AG04450 (cell line): Measurements from ENCODE around the gene SH2D6. TPM values are rescaled to one million over a fixed set of nuclear protein-coding genes. Genes with fewer than 3 reads are reported as not detected.
A peak's percentile ranks its signal among the peaks of the same experiment; 100 is the strongest.
"Not testable (repeated sequence)": the region's sequence is repeated elsewhere in the genome, so short reads cannot be mapped to it uniquely, and the experiment has no call there.

ENCODE experiments used
- CTCF ChIA-PET: fragments of 300-600, 350-600 bp; formaldehyde crosslinking; extraction: SDS; loops from one replicate; lab custom pipeline; 2022; ENCODE audit warnings: antibody characterized with exemption, inconsistent platforms; lab: Charles Lee
- POLR2A ChIA-PET: fragments of 350-600 bp; formaldehyde crosslinking; extraction: SDS; loops from one replicate; lab custom pipeline; 2021; ENCODE audit warnings: antibody characterized with exemption, inconsistent platforms; lab: Yijun Ruan, JAX
- DNase-seq: peaks from one replicate; pipeline ENCODE4 v3.0.0-alpha.2; 2011; ENCODE audit warnings: low read depth, low spot score
- H3K27ac ChIP-seq: one replicate; pipeline ENCODE4 v1.5.1; 2012; ENCODE audit warnings: low read depth, low read length, control low read depth
- H3K27me3 ChIP-seq: one replicate; pipeline ENCODE4 v1.6.0; 2012; ENCODE audit warnings: low read length; ENCODE audit not compliant: control insufficient read depth, insufficient read depth
- H3K4me3 ChIP-seq: 2 replicates; pipeline ENCODE4 v1.5.1; 2011; ENCODE audit warnings: mild to moderate bottlenecking, low read depth, low read length, control low read depth
- H3K9me3 ChIP-seq: 2 replicates; pipeline ENCODE4 v1.5.1; 2012; ENCODE audit warnings: low read length; ENCODE audit not compliant: control insufficient read depth, insufficient read depth
- CTCF ChIP-seq: IDR thresholded peaks from 2 replicates; pipeline ENCODE4 v1.5.1; 2011; ENCODE audit warnings: low read depth, low read length, control low read depth, inconsistent platforms
- polyA plus RNA-seq: library from polyadenylated mRNA; depleted of rRNA; stranded (reverse); fragments of >200 nt; gene quantifications from 2 replicates; pipeline ENCODE4 v1.2.3, GENCODE V29; 2011

The SH2D6 gene
- polyA plus RNA-seq, 1 experiment = 0.10 TPM

DNA sequence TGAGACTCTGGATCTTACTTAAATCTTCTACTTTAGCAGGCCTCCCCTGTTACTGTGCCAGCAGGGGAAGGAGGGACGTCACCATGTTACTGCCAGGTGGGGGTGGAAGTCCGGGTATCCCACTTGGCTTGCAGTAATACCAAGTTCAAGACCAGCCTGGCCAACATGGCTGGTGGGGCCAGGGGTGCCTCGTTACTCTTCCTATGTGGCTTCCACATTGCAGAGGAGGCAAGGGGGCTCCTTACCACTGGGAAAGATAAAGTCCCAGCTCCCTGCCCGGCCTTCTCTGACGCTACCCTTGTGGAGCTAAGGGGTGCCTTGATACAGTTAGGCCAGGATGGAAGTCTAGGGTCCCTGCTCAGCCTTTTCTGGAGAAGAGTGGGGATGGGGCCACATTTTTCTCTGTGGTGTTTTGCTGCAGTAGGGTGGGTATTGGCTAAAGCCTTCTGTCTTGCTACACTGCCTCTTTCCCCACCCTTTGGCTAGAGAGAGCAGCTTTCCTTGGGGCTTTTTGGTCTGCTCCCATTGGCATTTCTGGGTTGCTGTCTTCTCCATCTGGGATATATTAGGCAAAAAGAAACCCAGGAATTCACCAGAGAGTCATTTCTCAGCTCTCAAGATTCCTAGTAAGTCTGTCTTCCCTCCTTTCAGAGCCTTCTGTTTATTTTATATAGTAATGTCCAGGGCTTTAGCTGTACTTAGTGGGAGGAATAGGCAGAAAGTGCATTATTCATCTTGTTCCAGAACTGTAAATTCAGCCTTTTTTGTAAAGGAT, 42.0 kb upstream of the SH2D6 start:
- Histone ChIP-seq H3K4me3 (no peak overlapping the region), H3K9me3 (peaks cover 4% of the 10 kb centered on the region), H3K27ac (peak overlapping the region; percentile 52), H3K27me3 (no peaks in the 10 kb centered on the region)
- POLR2A ChIA-PET = interaction anchor here (0.5 to 0.7 kb wide), 2 partner anchors 130 to 140 kb away, joined by 3 read pairs; no protein-coding TSS in a partner anchor
- CTCF ChIA-PET = no interaction called here
- TF ChIP-seq CTCF = no peak
- DNase-seq = peak; percentile 24

DNA sequence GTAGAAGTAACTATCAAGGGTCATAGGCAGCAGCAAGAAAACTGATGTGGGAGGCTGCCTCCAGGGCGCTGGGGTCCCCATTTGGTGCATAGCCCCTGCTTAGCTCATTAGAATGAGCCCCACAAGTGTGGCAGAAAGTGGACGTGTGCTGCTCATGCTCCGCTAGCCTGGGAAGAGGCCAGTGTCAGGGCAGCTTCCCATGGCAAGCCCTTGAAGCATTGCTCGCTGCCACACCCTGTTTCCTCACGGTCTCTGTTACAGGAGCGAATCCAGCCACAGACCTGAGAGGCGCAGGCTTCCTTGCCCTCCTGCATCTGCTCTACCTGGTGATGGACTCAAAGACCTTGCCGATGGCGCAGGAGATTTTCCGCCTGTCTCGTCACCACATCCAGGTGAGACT, 41.4 kb upstream of the SH2D6 start:
- CTCF ChIA-PET = no interaction called here
- H3K9me3 ChIP-seq = peaks cover 4% of the 10 kb centered on the region

DNA sequence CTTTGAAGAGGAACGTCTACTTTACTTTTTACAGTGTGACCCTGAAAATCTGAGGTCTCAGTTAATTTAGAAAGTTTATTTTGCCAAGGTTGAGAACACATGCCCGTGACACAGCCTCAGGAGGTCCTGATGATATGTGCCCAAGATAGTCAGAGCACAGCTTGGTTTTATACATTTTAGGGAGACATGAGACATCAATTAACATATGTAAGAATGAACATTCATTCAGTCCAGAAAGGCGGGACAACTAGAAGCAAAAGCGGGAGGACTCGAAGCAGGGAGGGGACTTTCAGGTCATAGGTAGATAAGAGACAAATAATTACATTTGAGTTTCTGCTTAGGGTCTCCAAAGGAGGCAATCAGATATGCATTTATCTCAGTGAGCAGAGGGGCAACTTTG, 40.3 kb upstream of the SH2D6 start:
- ChIA-PET POLR2A (no interaction called here), CTCF (no interaction called here)
- no peak for TF ChIP-seq CTCF
- Histone ChIP-seq H3K9me3 (peaks cover 4% of the 10 kb centered on the region), H3K4me3 (no peak overlapping the region), H3K27me3 (no peaks in the 10 kb centered on the region), H3K27ac (no peak overlapping the region)
- no peak for DNase-seq

More for the DNA sequence above, 41.4 kb upstream of the SH2D6 start:
- POLR2A ChIA-PET = interaction anchor here (0.5 to 0.7 kb wide), 2 partner anchors 130 to 140 kb away, joined by 3 read pairs; no protein-coding TSS in a partner anchor
- H3K27me3 ChIP-seq = no peaks in the 10 kb centered on the region
- no peak overlapping the region for H3K4me3 ChIP-seq
- H3K27ac ChIP-seq = no peak overlapping the region
- no peak for TF ChIP-seq CTCF
- DNase-seq = no peak

GRCh38 chr2:85380048-85380447, 38.5 kb upstream of the SH2D6 start:
- peaks cover 4% of the 10 kb centered on the region for H3K9me3 ChIP-seq
- no peak overlapping the region for H3K27ac ChIP-seq
- no peak overlapping the region for H3K4me3 ChIP-seq
- CTCF ChIA-PET = no interaction called here
- TF ChIP-seq CTCF = no peak
- H3K27me3 ChIP-seq = no peaks in the 10 kb centered on the region
- POLR2A ChIA-PET = no interaction called here
- no peak for DNase-seq

DNA sequence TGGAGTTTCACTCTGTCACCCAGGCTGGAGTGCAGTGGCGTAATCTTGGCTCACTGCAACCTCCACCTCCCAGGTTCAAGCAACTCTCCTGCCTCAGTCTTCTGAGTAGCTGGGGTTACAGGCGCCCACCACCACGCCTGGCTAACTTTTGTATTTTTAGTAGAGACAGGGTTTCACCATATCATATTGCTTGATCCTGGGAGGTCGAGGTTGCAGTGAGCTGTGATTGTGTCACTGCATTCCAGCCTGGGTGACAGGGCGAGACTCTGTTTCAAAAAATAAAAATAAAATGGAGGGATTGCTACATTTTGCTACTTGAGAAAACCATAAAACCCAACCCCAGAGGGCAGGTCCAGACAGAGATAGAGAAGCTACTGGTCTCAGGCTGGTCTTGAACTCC, 35.4 kb upstream of the SH2D6 start:
- not testable (repeated sequence) for DNase-seq, H3K4me3 ChIP-seq, H3K9me3 ChIP-seq, H3K27me3 ChIP-seq, H3K27ac ChIP-seq
- ChIA-PET POLR2A (interaction anchor here (0.6 to 1.8 kb wide), 2 partner anchors 29 to 169 kb away, joined by 3 to 4 read pairs; partner anchors contain the start of genes ELMOD3 and RETSAT), CTCF (interaction anchor here (2.1 kb wide), 1 partner anchor 10 kb away, joined by 5 read pairs; no protein-coding TSS in a partner anchor)
